ENCODE data around the gene MIP. TPM values are rescaled to one million over a fixed set of nuclear protein-coding genes. Genes with fewer than 3 reads are reported as not detected.
A peak's percentile ranks its signal among the peaks of the same experiment; 100 is the strongest.
"Not testable (repeated sequence)": the region's sequence is repeated elsewhere in the genome, so short reads cannot be mapped to it uniquely, and the experiment has no call there.

MIP gene
- total RNA-seq, 1 experiment from 2014 or later = not detected

DNA sequence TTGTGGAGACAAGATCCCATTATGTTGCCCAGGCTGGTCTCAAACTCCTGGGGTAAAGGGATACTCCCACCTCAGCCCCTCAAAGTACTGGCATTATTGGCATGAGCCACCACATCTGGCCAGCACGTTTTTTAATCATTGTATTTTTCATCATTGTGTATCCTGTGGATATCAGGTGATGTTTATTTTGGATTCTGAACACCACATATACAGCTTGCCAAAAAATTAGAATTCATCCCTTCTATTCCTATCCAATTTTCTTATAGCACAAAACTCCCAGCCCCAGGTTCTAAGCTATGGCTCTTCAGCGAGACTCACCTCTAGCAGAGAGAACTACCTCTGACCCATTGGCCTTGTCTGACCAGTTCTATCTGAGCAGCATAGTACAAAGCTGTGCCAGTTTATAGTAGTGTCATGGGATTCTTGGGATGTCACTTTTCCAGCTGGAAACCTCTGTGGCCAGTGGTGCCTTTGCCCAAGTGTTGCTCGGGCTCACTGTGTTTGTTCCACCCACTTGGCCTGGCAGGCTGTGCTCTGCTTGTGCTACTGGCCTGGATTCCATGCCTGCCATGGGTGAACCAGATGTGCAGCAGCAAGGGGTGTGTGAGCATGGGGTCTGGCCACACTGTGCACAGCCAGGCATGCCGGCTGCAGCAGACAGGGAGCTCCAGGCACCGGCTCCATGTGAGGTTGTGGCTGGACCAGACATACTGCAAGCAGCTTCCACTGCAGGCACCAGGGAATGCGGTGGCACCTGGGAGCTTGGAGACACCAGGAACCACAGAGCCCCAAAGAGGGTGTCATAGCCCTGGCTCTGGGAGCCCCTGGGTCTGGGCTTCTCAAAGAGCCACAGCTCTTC is 42.4 kb downstream of the MIP start:
- TF ChIP-seq CTCF (IDR thresholded peaks at IDR 0.05; ENCODE audit: insufficient read depth in 1 of 2, low read depth in 1 of 2, low read length in 1 of 2, severe bottlenecking in 1 of 2, unreplicated experiment in 1 of 2) = no peak
- Mint-ChIP-seq H3K4me1 (ENCODE audit: low read depth, unreplicated experiment) (no peaks in the 10 kb centered on the region), H3K27ac (ENCODE audit: unreplicated experiment) (no peak overlapping the region), H3K36me3 (ENCODE audit: insufficient read depth, unreplicated experiment) (peaks cover 13% of the 10 kb centered on the region), H3K27me3 (ENCODE audit: insufficient read depth, unreplicated experiment) (no peaks in the 10 kb centered on the region), H3K4me3 (ENCODE audit: unreplicated experiment) (no peak overlapping the region), H3K9me3 (ENCODE audit: unreplicated experiment) (no peaks in the 10 kb centered on the region)
- H3K4me3 ChIP-seq (ENCODE audit: low read depth, low read length) = no peak overlapping the region
- no peaks in the 10 kb centered on the region for H3K4me1 ChIP-seq
- no TSS peak for BruUV-seq (replicated peaks)
- DNase-seq = no peak
- H3K27me3 ChIP-seq (replicated peaks; ENCODE audit: control insufficient read depth, insufficient read depth, low read length) = no peaks in the 10 kb centered on the region
- CTCF ChIA-PET = interaction anchor here (0.6 kb wide), 1 partner anchor 13 kb away, joined by 4 read pairs; no protein-coding TSS in a partner anchor
- intact Hi-C loops (cut with micrococcal nuclease; ENCODE audit: unreplicated experiment) = no loop called here
- POLR2A ChIA-PET = no interaction called here
- no peaks in the 10 kb centered on the region for H3K9me3 ChIP-seq
- no peaks in the 10 kb centered on the region for H3K36me3 ChIP-seq (ENCODE audit: control insufficient read depth, insufficient read depth, low read length)

GRCh38 chr12:56410768-56411167 is 43.7 kb downstream of the MIP start:
- no peak for DNase-seq
- Histone ChIP-seq H3K27me3 (replicated peaks; ENCODE audit: control insufficient read depth, insufficient read depth, low read length) (no peaks in the 10 kb centered on the region), H3K36me3 (ENCODE audit: control insufficient read depth, insufficient read depth, low read length) (no peaks in the 10 kb centered on the region), H3K9me3 (no peaks in the 10 kb centered on the region), H3K4me1 (no peaks in the 10 kb centered on the region), H3K4me3 (ENCODE audit: low read depth, low read length) (no peak overlapping the region)
- Mint-ChIP-seq H3K27me3 (ENCODE audit: insufficient read depth, unreplicated experiment) (no peaks in the 10 kb centered on the region), H3K9me3 (ENCODE audit: unreplicated experiment) (no peaks in the 10 kb centered on the region), H3K4me3 (ENCODE audit: unreplicated experiment) (no peak overlapping the region), H3K27ac (ENCODE audit: unreplicated experiment) (no peak overlapping the region), H3K4me1 (ENCODE audit: low read depth, unreplicated experiment) (no peaks in the 10 kb centered on the region), H3K36me3 (ENCODE audit: insufficient read depth, unreplicated experiment) (peaks cover 9% of the 10 kb centered on the region)
- POLR2A ChIA-PET = no interaction called here
- intact Hi-C loops (cut with micrococcal nuclease; ENCODE audit: unreplicated experiment) = no loop called here
- TF ChIP-seq CTCF (IDR thresholded peaks at IDR 0.05; ENCODE audit: insufficient read depth in 1 of 2, low read depth in 1 of 2, low read length in 1 of 2, severe bottlenecking in 1 of 2, unreplicated experiment in 1 of 2) = no peak
- CTCF ChIA-PET = no interaction called here
- no TSS peak for BruUV-seq (replicated peaks)

DNA sequence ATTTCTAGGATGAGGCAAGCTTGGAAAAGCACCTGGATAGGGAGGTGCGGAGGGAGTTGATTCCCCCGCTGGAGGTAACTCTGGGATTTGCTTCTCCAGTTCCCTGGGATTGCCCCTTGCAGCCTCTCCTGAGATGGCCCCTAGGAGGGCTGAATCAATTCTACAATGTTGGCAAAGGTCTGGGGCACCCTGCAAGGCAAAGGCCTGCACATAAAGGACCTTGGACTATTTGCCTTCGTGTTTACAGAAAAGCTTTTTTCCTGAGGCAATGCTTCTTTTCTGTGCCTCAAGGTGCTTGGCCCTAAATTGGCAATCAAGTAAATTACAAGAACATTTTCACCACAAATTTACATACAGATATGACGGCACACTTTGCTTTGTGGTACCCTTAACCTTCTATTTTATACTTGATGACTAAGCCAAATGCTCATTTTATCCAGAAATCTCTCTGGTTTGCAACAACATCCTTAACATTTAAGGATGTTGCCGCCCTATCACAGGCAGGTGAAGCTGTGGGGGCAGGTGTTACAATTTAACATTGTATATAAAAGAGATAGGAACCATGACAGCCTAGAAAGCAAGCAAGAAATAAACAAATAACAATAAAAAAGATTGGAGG is 45.5 kb downstream of the MIP start:
- Histone ChIP-seq H3K9me3 (no peaks in the 10 kb centered on the region), H3K4me1 (no peaks in the 10 kb centered on the region), H3K36me3 (ENCODE audit: control insufficient read depth, insufficient read depth, low read length) (no peaks in the 10 kb centered on the region), H3K27me3 (replicated peaks; ENCODE audit: control insufficient read depth, insufficient read depth, low read length) (no peaks in the 10 kb centered on the region), H3K4me3 (ENCODE audit: low read depth, low read length) (no peak overlapping the region)
- Mint-ChIP-seq H3K27me3 (ENCODE audit: insufficient read depth, unreplicated experiment) (no peaks in the 10 kb centered on the region), H3K4me3 (ENCODE audit: unreplicated experiment) (no peak overlapping the region), H3K4me1 (ENCODE audit: low read depth, unreplicated experiment) (no peaks in the 10 kb centered on the region), H3K36me3 (ENCODE audit: insufficient read depth, unreplicated experiment) (peaks cover 9% of the 10 kb centered on the region), H3K9me3 (ENCODE audit: unreplicated experiment) (no peaks in the 10 kb centered on the region), H3K27ac (ENCODE audit: unreplicated experiment) (no peak overlapping the region)
- ChIA-PET CTCF (no interaction called here), POLR2A (no interaction called here)
- no TSS peak for BruUV-seq (replicated peaks)
- intact Hi-C loops (cut with micrococcal nuclease; ENCODE audit: unreplicated experiment) = no loop called here
- no peak for TF ChIP-seq CTCF (IDR thresholded peaks at IDR 0.05; ENCODE audit: insufficient read depth in 1 of 2, low read depth in 1 of 2, low read length in 1 of 2, severe bottlenecking in 1 of 2, unreplicated experiment in 1 of 2)
- no peak for DNase-seq

DNA sequence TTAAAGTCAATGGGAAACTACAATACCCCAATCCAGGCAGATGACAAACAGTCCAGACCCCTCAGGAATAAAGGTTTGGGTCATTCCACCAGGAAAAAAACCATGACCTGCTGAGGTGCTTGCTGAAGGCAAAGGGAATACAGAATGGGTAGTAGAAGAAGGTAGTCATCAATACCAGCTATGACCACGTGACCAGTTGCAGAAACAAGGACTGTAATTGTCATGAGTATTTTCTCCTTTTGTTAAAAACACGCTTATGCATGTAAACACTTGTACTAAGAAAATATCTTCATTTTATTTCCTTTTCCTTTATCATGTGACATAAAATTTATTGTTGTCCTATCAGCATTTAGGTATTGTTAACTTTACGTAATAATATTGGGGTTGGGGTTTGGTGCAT is 50.2 kb downstream of the MIP start:
- H3K4me3 ChIP-seq (ENCODE audit: low read depth, low read length); H3K27me3 ChIP-seq (replicated peaks; ENCODE audit: control insufficient read depth, insufficient read depth, low read length); H3K9me3 ChIP-seq; H3K36me3 ChIP-seq (ENCODE audit: control insufficient read depth, insufficient read depth, low read length); intact Hi-C loops (cut with micrococcal nuclease; ENCODE audit: unreplicated experiment); H3K36me3 Mint-ChIP-seq (ENCODE audit: insufficient read depth, unreplicated experiment); H3K4me1 Mint-ChIP-seq (ENCODE audit: low read depth, unreplicated experiment); H3K4me3 Mint-ChIP-seq (ENCODE audit: unreplicated experiment); H3K9me3 Mint-ChIP-seq (ENCODE audit: unreplicated experiment); CTCF ChIA-PET; H3K27ac Mint-ChIP-seq (ENCODE audit: unreplicated experiment); BruUV-seq (replicated peaks); DNase-seq; H3K27me3 Mint-ChIP-seq (ENCODE audit: insufficient read depth, unreplicated experiment); POLR2A ChIA-PET: not testable (repeated sequence)
- H3K4me1 ChIP-seq = peaks cover 16% of the 10 kb centered on the region

DNA sequence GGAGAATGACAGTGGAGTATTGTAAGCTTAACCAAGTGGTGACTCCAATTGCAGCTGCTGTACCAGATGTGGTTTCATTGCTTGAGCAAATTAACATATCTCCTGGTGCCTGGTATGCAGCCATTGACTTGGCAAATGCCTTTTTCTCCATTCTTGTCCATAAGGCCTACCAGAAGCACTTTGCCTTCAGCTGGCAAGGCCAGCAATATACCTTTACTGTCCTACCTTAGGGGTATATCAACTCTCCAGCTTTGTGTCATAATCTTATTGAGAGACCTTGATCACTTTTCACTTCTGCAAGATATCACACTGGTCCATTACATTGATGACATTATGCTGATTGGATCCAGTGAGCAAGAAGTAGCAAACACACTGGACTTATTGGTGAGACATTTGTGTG is 52.8 kb downstream of the MIP start:
- H3K9me3 ChIP-seq = peaks cover 12% of the 10 kb centered on the region
- H3K36me3 ChIP-seq (ENCODE audit: control insufficient read depth, insufficient read depth, low read length); CTCF ChIA-PET; DNase-seq; H3K4me3 ChIP-seq (ENCODE audit: low read depth, low read length); H3K4me1 Mint-ChIP-seq (ENCODE audit: low read depth, unreplicated experiment); H3K4me3 Mint-ChIP-seq (ENCODE audit: unreplicated experiment); intact Hi-C loops (cut with micrococcal nuclease; ENCODE audit: unreplicated experiment); H3K36me3 Mint-ChIP-seq (ENCODE audit: insufficient read depth, unreplicated experiment); BruUV-seq (replicated peaks); H3K27me3 Mint-ChIP-seq (ENCODE audit: insufficient read depth, unreplicated experiment); H3K27me3 ChIP-seq (replicated peaks; ENCODE audit: control insufficient read depth, insufficient read depth, low read length): not testable (repeated sequence)
- Mint-ChIP-seq H3K9me3 (ENCODE audit: unreplicated experiment) (peaks cover 10% of the 10 kb centered on the region), H3K27ac (ENCODE audit: unreplicated experiment) (peak overlapping the region; percentile 69)
- POLR2A ChIA-PET = interaction anchor here (0.6 kb wide), 1 partner anchor 85 kb away, joined by 3 read pairs; no protein-coding TSS in a partner anchor
- H3K4me1 ChIP-seq = peaks cover 16% of the 10 kb centered on the region
